Measurements from ENCODE around the gene STXBP6.

Gene STXBP6

DNA sequence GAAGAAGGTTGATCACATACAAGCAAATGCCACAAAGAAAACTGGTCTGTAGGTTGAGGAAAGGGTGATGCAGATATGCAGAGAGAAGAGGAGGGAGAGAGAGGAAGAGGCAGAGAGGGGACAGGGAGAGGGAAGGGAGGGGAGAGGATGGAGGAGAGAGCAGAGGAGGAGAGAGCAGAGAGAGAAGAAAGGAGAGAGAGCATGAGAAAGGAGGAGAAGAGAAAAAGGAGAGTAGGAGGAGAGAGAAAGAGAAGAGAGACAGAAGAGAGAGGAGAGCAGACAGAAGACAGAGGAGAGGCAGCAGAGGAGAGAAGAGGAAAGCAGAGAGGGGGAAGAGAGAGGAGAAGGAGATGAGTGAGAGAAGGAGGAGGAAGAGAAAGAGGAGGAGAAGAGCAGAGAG is 59.2 kb downstream of the STXBP6 start:
- Mint-ChIP-seq H3K4me3 (no peak overlapping the region), H3K4me1 (no peaks in the 10 kb centered on the region), H3K9me3 (peaks cover 2% of the 10 kb centered on the region), H3K36me3 (no peaks in the 10 kb centered on the region), H3K27ac (no peak overlapping the region)
- no peak for ATAC-seq
- no peak for DNase-seq (ENCODE audit: low spot score in 2 of 2)

DNA sequence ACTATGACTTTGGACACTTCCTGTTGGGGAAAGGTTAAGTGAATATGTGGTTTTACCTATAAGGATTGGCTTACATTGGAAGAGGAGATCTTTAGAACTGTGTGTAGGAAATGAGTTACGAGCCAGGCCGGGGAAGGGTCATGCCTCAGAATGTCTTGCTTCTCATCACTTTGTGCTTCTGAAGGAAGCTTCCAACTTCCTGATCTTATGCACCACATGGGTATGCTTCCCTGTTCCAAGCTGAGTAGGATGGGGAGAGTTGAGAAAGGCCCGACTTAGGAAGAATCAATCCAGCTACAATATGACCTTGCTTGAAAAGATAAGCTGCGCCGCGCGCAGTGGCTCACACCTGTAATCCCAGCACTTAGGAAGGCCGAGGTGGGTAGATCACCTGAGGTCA is 59.9 kb downstream of the STXBP6 start:
- DNase-seq (ENCODE audit: low spot score in 2 of 2): no peak
- Mint-ChIP-seq H3K27ac (no peak overlapping the region), H3K9me3 (peaks cover 2% of the 10 kb centered on the region), H3K4me3 (no peak overlapping the region), H3K36me3 (no peaks in the 10 kb centered on the region), H3K4me1 (no peaks in the 10 kb centered on the region)
- ATAC-seq: no peak

DNA sequence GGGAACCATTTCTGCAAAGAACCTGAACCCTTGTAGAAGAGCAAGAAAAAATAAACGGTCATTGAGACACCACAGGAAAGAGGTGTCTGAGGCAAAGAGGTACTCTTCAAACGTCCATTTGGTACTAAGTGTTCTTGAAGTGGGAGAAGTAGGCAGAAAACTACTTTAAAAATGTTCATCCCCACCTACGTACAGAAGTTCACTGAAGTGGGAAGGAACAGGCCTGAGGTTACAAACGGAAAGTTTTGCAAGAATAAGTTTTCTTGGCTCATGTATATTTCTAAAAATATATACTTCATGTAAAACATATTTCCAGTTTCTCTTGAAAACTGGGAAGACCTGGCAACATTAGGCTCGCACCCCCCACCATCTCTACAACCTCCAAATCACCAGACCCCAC is 61.2 kb downstream of the STXBP6 start:
- no peak for ATAC-seq
- no peaks in the 10 kb centered on the region for H3K4me1 Mint-ChIP-seq

DNA sequence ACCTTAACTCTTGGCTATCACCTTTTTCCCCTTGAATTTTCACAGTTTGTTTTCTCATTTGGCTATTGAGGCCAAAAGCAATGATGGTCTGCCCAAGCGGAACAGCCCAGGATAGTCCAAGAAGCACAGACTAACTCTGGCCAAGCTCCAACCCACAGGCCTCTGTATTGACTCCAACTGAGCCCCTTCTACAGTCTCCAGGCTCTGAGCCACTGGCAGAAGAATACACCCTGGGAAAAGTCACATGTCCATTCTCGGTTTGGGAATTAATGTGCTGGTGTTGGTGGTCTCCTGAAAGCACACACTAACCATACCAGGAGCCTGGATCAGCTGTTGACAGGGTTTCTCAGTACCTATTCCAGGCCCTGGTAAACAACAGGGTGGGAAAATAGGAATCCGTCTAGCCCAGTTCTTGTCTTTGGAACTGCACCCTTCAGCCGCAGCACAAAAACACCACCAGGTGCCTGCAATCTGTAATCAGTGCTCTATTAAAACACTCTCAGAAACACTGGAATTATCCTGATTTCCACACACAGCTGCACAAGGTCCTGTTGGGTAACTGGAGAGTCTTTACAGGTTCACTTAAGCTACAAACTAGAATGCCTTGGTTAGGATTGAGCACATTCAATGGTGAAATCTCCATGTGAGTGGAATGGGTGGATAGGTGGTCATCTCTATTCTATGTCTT is 63.6 kb downstream of the STXBP6 start:
- ATAC-seq (no peak), DNase-seq (ENCODE audit: low spot score in 2 of 2) (no peak)
- Mint-ChIP-seq H3K36me3 (no peaks in the 10 kb centered on the region), H3K4me3 (no peak overlapping the region), H3K27ac (no peak overlapping the region), H3K9me3 (peaks cover 2% of the 10 kb centered on the region), H3K4me1 (no peaks in the 10 kb centered on the region)

More for the DNA sequence above, 61.2 kb downstream of the STXBP6 start:
- peaks cover 2% of the 10 kb centered on the region for H3K9me3 Mint-ChIP-seq
- H3K4me3 Mint-ChIP-seq: no peak overlapping the region
- no peak for DNase-seq (ENCODE audit: low spot score in 2 of 2)
- no peaks in the 10 kb centered on the region for H3K36me3 Mint-ChIP-seq
- H3K27ac Mint-ChIP-seq: no peak overlapping the region

DNA sequence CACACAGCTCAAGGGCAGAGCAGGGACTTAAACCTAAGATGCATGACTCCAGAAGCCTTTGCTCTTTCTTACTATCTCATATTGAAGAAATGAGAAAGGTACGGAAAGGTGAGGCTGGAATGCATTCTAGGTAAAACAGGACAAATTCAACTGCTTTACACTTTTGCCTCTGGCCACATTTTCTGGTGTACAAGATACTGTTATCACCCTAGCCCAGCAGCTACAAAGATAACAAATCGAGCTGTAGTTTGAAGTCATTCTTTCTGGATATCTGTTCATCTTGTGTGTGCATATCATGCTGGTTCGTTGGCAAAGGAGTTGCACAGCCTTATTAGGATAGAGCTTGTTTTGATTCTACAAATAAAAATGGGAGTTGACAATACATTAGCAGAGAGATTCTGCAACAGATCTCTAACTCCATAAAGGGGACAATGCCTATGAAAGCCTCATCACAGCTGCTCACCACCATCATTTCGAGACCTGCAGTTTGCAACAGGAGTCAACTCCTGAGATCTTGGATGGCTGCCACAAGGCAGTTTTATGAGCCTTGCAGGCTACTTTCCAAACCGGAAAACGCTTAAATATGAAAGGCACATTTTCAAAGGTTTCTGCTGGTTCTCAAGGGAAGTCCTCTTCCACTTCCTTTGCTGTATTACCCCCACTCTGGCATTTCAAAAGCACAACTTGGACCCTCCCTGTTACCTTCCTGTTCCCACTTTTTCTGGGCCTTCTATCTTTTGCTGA is 64.9 kb downstream of the STXBP6 start:
- Mint-ChIP-seq H3K36me3 (no peaks in the 10 kb centered on the region), H3K27ac (no peak overlapping the region), H3K4me3 (no peak overlapping the region), H3K9me3 (peaks cover 2% of the 10 kb centered on the region), H3K4me1 (no peaks in the 10 kb centered on the region)
- DNase-seq (ENCODE audit: low spot score in 2 of 2) (no peak), ATAC-seq (no peak)

DNA sequence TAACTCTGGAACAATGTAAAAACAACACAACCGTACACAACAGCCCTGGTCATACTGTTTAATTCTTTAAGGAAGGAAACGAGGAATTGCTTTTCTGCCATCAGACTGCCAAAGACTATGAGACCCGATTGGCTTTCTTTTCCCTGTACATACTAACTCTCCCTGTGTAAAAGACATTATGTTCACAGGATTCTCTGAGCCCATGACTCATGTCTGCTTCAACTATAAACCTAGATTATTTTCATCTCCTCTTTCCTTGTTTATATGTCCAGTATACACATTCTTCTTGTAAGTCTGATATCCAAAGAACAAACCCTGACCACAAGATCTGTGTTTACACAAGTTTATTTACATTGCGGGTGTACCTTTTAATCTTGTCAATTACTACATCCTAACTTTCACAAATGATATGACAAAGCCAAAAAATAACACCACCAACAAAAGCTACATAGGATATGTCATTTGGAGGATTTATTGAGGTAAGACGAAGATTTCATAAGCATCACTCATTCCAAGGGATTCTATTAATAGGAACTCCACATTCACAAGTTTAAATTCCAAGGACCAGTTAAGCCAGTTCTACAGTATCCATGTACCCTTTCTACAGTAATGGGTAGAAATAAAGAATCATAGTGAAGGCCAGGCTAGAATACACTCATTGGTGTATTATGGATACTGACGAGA is 67.3 kb downstream of the STXBP6 start:
- Mint-ChIP-seq H3K4me3 (no peak overlapping the region), H3K4me1 (no peaks in the 10 kb centered on the region), H3K27ac (no peak overlapping the region), H3K36me3 (no peaks in the 10 kb centered on the region), H3K9me3 (peaks cover under 1% of the 10 kb centered on the region)
- no peak for DNase-seq (ENCODE audit: low spot score in 2 of 2)
- no peak for ATAC-seq

DNA sequence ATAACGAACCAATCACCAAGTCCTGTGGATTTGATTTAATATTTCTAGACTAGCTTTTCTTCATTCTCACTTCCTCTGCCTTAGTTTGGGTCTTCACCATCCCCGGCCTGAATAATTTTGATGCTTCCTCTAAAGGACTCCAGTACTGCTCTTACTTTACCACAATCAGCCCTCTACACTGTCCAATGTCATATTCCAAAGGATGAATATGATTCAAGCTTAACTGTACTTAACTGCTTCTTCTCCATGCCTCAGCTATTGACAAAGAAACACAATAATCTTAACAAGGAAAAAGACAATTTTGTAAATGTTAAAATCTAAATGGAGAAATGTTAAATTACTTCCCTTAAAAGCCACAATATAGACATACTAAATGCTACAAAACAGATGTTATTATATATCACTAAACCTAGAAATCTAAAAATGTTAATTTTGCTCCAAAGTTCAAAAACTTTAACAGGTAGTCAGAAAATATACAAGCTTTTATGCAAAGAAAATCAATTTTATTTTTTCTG is 70.2 kb downstream of the STXBP6 start:
- no peak for DNase-seq (ENCODE audit: low spot score in 2 of 2)
- no peak for ATAC-seq
- H3K27ac Mint-ChIP-seq: no peak overlapping the region
- H3K36me3 Mint-ChIP-seq: no peaks in the 10 kb centered on the region
- H3K4me1 Mint-ChIP-seq: no peaks in the 10 kb centered on the region
- no peak overlapping the region for H3K4me3 Mint-ChIP-seq
- H3K9me3 Mint-ChIP-seq: no peaks in the 10 kb centered on the region

DNA sequence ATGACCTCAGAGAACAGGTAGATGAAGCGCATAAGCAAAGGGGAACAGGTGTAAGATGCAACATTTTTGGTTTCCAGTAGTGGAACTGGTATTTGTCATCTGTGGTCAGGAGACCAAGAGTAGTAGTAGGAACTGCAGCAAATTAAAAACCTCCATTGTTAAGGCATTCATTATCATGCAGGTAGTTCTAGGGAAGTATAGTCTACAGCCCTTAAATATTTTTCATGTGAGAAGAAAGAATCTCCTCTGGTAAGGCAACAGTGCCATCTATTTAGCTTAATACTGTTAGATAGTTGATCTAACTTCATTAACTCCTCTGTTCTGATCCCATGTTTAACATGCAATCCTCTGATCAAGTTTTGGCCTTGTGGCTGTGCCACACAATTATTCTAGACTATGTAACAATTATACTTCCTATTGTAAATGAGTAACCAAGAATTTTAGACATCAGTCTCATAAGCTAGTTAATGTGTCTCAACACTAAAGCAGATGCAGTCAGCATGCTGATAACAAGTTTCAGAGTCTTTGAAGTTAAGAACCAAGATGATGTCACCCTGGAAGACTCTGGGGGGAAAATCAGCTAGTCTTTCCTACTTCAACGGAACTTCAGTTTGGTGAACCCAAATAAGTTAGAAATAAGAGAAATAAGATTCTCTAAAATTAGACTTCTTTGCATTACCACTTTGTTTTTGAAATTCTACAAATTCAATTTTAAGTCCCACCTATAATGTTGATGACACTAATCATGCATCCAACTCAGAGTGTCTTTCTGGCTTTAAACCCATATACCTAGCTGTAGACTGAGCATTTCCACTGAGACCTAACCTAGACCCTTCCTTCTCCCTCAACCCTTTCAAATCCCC is 70.9 kb downstream of the STXBP6 start:
- Mint-ChIP-seq H3K27ac (no peak overlapping the region), H3K4me3 (no peak overlapping the region), H3K9me3 (no peaks in the 10 kb centered on the region), H3K36me3 (no peaks in the 10 kb centered on the region), H3K4me1 (no peaks in the 10 kb centered on the region)
- DNase-seq (ENCODE audit: low spot score in 2 of 2) (no peak), ATAC-seq (no peak)

DNA sequence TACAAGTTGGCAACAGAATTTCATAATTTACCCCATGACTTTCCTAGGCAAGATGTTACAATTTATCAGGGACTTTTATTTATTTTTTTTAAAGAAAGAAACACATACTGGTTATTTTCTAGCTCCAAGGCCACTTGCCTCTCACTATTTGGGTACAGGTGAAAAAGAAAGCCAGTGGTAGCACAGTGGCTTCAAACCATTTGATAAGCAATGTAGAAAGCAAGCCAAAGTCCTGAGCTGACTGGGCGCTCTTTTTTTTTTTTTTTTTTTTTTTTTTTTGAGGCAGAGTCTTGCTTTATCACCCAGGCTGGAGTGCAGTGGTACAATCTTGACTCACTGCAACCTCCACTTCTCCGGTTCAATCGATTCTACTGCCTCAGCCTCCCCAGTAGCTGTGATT is 73.3 kb downstream of the STXBP6 start:
- Mint-ChIP-seq H3K27ac (no peak overlapping the region), H3K36me3 (no peaks in the 10 kb centered on the region), H3K4me1 (no peaks in the 10 kb centered on the region), H3K4me3 (no peak overlapping the region), H3K9me3 (no peaks in the 10 kb centered on the region)
- no peak for ATAC-seq
- DNase-seq (ENCODE audit: low spot score in 2 of 2): no peak

DNA sequence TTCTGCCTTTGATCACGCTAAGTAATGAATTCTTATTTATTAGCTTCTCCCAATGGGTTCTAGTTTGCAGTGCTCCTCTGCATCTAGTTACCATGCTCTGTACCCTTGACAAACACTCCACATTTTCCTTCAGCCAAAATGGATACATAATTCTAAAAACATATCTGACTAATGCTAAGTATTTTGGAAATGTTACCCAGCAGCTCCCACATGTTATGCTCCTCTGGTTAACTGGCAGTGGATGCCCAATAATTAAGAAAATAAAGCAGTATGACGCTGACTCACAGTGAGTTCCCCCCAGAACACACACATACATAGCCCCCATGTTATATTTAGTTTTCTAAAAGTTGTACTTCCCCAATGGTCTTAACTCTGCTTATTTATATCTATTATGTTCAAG is 74.6 kb downstream of the STXBP6 start:
- H3K27ac Mint-ChIP-seq: no peak overlapping the region
- no peaks in the 10 kb centered on the region for H3K36me3 Mint-ChIP-seq
- no peak for DNase-seq (ENCODE audit: low spot score in 2 of 2)
- no peaks in the 10 kb centered on the region for H3K9me3 Mint-ChIP-seq
- H3K4me1 Mint-ChIP-seq: no peaks in the 10 kb centered on the region
- H3K4me3 Mint-ChIP-seq: no peak overlapping the region
- no peak for ATAC-seq

DNA sequence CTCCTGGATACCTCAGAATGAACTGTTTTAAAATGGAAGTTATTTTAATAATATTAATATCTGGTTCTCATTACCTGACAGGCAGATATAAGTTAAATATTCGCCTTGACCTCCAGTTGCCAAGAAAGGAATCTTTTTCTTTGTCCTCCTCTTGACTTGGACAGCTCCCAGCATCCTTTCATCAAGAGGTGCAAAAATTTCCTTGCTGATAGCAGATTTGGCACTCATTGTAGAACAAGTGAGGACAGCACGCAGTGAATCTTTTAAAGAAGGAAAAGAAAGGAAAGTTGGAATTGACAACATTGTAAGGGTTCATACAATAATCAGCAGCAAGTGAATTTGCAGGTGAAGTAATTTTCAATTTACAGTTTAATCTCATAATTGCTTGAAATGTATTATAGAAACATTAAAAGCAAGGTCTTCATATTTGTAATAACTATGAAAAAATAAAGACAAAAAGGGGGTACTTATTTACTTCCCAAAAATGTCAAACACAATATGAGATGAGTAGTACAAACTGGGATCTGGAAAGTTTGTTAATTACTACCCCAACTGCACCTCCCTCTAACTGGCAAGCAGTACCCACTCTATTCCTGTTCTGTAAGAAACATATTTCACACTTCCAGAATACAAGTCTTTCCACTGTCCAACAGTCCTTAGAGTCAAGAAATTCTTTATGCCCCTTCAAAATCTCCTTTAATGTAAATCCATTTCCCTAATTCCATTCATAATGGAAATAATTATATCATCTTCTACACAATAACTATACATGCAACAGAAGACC is 75.2 kb downstream of the STXBP6 start:
- no peak for DNase-seq (ENCODE audit: low spot score in 2 of 2)
- Mint-ChIP-seq H3K27ac (no peak overlapping the region), H3K36me3 (no peaks in the 10 kb centered on the region), H3K4me1 (no peaks in the 10 kb centered on the region), H3K4me3 (no peak overlapping the region), H3K9me3 (no peaks in the 10 kb centered on the region)
- ATAC-seq: no peak

DNA sequence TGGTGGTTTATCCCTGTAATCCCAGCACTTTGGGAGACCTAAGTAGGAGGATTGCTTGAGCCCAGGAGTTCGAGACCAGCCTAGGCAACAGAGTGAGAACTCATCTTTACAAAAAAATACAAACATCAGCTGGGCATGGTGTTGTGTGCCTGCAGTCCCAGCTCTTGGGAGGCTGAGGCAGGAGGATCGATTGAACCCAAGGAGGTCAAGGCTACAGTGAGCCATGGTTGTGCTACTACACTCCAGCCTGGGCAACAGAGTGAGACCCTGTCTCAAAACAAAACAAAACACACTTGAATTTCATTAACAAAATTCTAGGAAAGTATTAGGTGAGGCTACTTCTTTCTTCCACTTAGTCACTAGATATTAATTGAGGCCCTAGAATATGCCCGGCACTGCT is 77.1 kb downstream of the STXBP6 start:
- no peak for ATAC-seq

DNA sequence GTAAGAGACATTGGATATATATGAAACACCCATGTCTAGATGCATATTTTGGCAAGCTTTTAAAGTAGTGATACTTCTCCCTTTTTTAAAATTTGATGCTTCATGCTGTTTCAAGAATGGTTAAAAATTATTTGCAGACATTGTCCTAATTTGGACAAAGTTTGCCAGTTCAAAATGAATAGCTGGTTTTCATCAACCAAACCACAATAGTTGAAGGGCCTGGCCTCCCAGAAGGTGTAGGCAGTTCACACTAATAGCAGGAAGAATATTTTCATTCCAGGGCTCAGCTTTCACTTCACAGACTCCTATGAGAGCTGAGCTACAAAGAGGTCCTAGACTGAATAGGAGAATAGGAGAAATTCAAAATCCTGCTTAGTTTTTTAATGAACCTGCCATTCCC is 78.7 kb downstream of the STXBP6 start:
- no peak for DNase-seq (ENCODE audit: low spot score in 2 of 2)
- Mint-ChIP-seq H3K36me3 (no peaks in the 10 kb centered on the region), H3K9me3 (no peaks in the 10 kb centered on the region), H3K4me1 (no peaks in the 10 kb centered on the region), H3K27ac (no peak overlapping the region), H3K4me3 (no peak overlapping the region)
- ATAC-seq: no peak

More for the DNA sequence above, 77.1 kb downstream of the STXBP6 start:
- no peaks in the 10 kb centered on the region for H3K9me3 Mint-ChIP-seq
- no peak overlapping the region for H3K4me3 Mint-ChIP-seq
- no peaks in the 10 kb centered on the region for H3K36me3 Mint-ChIP-seq
- no peak overlapping the region for H3K27ac Mint-ChIP-seq
- no peak for DNase-seq (ENCODE audit: low spot score in 2 of 2)
- no peaks in the 10 kb centered on the region for H3K4me1 Mint-ChIP-seq

DNA sequence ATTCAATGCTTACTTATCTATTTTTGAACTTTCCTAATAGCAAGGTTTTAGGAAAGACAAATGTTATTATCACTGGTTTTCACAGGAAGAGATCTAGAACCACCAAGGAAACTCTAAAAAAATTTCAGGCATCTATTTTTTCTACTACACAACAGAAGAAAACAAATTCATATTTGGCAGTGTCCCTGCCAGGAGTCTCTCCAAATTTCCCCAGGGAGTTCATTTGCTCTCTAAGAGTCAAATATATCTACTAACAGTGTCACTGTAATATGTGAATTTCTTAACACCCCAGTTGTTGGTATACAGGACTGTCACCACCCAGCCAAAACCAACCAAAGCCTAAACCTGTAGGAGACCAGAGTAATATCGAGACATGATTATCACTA is 83.4 kb downstream of the STXBP6 start:
- Mint-ChIP-seq H3K4me1 (no peaks in the 10 kb centered on the region), H3K36me3 (no peaks in the 10 kb centered on the region), H3K27ac (no peak overlapping the region), H3K4me3 (no peak overlapping the region), H3K9me3 (no peaks in the 10 kb centered on the region)
- no peak for ATAC-seq
- no peak for DNase-seq (ENCODE audit: low spot score in 2 of 2)
